ENCODE measurements around the gene PRMT3.
"Not testable (repeated sequence)": the region's sequence is repeated elsewhere in the genome, so short reads cannot be mapped to it uniquely, and the experiment has no call there.

The PRMT3 gene

GRCh38 chr11:20387261-20388095 lies at the start of gene PRMT3:
PRMT3 (plus strand) TSS chr11:20387716; CDS start chr11:20387747, 31 bp downstream.
- peak; percentile 94 for DNase-seq

DNA sequence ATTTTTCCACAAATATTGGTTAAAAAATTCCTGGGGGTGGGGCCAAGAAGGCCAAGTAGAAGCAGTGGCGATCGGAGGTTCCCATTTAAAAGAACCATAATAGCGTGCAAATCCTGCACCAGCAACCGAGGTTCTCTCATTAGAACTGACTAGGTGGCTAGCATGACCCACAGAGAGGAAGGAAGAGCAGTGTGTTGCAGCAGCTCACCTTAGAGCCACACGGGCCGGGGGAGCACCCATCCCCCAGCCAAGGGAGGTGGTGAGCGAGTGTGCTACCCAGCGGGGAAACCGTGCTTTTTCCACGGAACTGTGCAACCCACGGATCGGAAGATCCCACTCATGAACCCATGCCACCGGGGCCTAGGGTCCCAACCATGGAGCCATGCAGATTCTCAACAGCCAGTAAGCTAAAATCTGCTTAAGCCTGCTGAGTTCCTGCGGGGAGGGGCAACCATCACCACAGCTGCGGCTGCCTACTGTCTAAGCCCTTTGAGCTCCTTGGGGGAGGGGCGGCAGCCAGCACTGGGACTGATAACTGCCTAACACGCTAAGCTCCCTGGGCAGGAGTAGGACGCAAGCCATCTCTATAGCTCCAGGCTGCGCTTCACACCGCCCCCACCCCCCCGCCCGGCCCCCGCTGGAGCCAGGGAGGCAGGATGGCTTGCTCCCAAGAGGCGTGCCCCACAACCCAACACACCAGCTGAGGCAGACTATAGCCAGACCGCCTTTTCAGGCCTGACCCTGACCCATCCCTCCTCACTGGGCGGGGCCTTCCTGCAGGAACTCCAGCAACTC lies 45.0 kb upstream of the PRMT3 start:
- no peak for DNase-seq

DNA sequence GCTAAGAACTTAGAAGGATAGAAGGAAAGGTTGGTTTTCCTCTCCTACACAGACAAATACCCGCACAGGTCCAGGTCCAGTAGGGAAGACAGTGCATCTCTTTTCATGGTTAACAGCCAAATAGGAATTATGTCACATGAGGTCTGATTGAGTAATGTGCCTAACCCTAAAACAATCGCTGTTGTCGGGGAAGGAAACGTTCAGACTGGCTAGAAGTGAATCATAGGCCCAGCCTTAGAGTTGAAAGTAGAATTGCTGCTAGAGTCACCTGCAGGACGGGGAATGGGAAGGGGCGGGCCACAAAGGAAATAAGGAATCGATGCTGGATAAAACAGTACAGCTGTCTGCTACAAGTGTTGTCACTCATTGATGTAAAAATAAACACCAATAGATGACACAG lies 36.4 kb upstream of the PRMT3 start:
- DNase-seq = no peak

GRCh38 chr11:20351751-20352262 lies 35.7 kb upstream of the PRMT3 start:
- DNase-seq = no peak

GRCh38 chr11:20353829-20354434 lies 33.6 kb upstream of the PRMT3 start:
- peak; percentile 61 for DNase-seq

DNA sequence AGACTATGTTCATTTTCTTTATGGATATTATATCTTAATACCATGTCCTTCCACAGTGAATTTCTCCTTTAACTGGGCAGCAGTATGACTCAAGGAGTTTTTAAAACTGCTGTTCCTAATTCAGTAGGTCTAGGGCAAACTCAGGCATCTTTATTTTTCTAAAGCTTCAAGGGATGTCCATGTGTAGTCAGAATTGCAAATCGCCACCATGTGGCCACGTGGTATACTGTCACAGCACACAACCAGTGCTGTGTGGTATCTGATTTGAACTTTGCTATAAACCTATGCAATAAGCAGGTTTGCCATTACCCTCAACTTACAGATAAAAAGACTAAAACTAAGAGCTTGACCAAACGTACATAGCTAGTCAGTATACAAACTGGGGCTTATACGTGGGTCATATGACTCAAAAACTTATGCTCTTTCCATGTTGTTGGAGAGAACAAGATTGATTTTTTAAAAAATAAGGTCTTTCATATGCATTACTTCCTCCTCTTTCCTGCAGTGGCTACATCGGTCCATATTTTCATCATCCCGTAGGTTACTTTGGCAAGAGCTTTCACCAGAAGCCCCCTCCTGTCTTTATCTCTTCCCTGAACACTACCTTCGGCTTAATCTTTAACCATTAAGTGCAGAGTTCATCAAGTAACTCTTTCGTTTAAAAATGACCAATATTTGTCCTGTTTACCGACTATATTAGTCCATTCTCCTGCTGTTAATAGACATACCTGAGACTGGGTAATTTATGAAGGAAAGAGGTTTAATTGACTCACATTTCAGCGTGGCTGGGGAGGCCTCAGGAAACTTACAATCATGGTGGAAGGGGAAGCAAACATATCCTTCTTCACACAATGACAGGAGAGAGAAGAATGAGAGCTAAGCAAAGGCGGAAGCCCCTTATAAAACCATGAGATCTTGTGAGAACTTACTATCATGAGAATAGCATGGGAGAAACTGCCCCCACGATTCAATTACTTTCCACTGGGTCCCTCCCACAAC lies 32.0 kb upstream of the PRMT3 start:
- peak; percentile 35 for DNase-seq

- no peak for DNase-seq
Measured at GRCh38 chr11:20357150-20357549, 30.4 kb upstream of the PRMT3 start.

GRCh38 chr11:20360650-20361049 lies 26.9 kb upstream of the PRMT3 start:
- DNase-seq = no peak

GRCh38 chr11:20362481-20362880 lies 25.0 kb upstream of the PRMT3 start:
- no peak for DNase-seq

GRCh38 chr11:20363149-20363499 lies 24.4 kb upstream of the PRMT3 start:
- no peak for DNase-seq

GRCh38 chr11:20363500-20364340 lies 23.8 kb upstream of the PRMT3 start, which contains the start of gene HTATIP2:
HTATIP2 (plus strand) TSS chr11:20363714; CDS start chr11:20364238, 524 bp downstream.
- DNase-seq = peak; percentile 60

GRCh38 chr11:20364341-20364792 lies 23.1 kb upstream of the PRMT3 start:
- peak; percentile 37 for DNase-seq

- DNase-seq = not testable (repeated sequence)
Measured at GRCh38 chr11:20365465-20365864, 22.1 kb upstream of the PRMT3 start.

- no peak for DNase-seq
Measured at GRCh38 chr11:20367313-20367948, 20.1 kb upstream of the PRMT3 start.

DNA sequence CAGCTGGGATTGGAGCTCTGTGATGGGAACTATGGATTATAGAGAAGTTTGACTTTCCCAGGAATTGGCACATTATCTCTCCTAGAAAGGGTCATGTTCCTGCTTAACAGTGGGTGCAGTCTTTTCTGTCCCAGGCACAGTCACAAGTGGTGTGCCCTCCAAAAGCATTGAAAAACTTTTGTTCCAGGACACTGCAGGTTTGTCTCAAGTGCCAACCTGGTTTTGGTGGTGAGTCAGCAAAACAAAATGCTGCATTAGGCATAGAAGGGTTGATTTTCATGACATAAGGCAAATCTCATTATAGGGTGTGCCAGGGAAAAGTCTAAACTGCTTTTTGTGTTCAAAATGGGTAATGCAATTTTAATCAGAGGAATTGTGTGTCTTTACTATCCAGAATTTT lies 19.1 kb upstream of the PRMT3 start:
- no peak for DNase-seq

DNA sequence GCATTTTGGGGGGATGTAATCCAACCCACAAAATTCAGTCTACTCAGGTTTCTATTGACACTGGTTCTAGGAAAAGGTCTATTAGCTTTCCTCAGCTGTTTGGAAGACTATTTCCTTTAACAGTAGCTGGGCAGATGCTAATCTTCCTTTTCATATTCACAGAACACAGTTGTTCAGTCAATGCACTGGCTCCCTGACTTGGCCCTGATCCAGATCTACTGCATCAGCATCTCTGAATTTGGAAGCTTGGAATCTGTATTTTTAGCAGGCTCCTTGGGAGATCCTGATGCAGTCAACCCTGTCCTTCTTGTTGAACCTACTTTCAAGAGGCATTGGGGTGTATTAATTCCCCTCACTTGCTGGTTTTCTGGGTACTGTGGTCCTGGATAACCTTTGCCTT lies 17.7 kb upstream of the PRMT3 start:
- no peak for DNase-seq

DNA sequence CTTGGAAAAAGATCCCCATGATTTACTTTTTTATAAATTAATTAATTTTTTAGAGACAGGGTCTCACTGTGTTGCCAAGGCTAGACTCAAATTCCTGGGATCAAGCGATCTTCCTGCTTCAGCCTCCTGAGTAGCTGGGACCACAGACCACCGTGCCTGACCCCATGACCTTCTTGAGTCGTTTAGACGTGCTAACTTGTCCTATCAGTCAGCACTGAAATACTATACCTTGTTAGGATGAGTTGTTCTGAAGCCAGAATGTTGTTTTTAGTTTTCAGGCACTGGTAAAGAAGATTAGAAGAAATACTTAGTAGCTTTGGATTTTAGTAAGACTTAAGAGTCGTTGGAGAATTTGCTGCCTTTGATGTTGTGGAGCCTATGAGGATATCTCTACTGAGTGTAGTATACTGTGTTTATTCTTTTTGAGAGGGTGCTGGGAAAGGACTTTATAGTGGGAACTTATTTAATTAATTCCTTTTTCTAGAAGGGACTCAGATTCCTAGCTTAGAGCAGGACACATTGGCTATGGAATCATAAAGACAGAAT lies 15.4 kb upstream of the PRMT3 start:
- DNase-seq = no peak

- DNase-seq = no peak
Measured at GRCh38 chr11:20373147-20373546, 14.4 kb upstream of the PRMT3 start.

- no peak for DNase-seq
Measured at GRCh38 chr11:20373568-20374209, 13.8 kb upstream of the PRMT3 start.

Measured in NCI-H1105 treated with DMSO at 0.1 percent for 48 hours (cell line).